ENCODE measurements around the gene MLLT10. TPM values are rescaled to one million over a fixed set of nuclear protein-coding genes. Genes with fewer than 3 reads are reported as not detected.

The MLLT10 gene
- total RNA-seq, 4 donors from 2014 or later, result 42.8 to 283 (median 48.5) TPM

DNA sequence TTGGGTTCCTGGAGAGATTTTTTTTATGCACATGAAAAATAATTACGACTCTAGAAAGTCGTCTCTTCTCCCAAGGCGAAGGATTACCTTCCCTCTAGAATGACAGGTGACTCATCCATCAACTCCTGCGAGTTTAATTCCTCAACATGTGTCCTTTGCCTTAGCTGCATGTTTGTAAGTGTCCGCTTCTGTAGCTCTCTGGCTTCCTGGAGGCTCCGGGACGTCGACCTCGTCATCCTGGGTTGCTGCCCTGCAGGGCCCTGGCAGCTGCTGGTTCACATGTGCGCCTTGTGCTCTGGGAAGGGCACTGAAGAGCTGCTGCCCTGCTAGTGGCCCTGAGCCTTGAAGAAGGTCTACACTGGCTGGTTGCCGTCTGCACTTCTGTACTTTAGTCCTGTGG is 210.2 kb downstream of the MLLT10 start:
- no peak for TF ChIP-seq POLR2A (IDR thresholded peaks at IDR 0.05)
- no peak for TF ChIP-seq CTCF (IDR thresholded peaks at IDR 0.05)
- no peak for DNase-seq (ENCODE audit: low spot score in 2 of 2)

DNA sequence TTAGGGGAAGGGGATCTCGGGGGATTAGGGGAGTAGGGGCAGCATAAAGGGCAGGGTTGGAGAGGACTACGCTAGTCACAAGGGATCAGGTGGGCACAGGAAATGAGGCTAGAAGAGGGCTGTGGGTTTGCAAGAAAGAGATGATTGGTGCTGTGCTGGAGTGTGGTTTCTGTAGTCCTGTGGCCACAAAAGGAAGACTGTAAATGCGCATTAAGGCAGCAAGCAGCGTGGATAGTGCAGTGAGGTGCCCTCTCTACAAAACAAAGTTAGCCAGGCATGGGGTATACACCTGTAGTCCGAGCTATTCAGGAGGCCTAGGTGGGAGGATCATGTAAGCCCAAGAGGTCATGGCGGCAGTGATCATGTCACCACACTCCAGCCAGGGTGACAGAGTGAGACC is 212.1 kb downstream of the MLLT10 start:
- 94 to 95% methylated on average over 6 of the region's 6 CpGs for WGBS, 2 donors
- intact Hi-C loops (cut with DNase I; ENCODE audit: low total_unique reads), result no loop called here
- H3K4me3 ChIP-seq (ENCODE audit: low read depth, poor library complexity, severe bottlenecking), result no peak overlapping the region
- DNase-seq (ENCODE audit: low spot score in 2 of 2), result no peak
- no peak for TF ChIP-seq POLR2A (IDR thresholded peaks at IDR 0.05)
- no peak for TF ChIP-seq CTCF (IDR thresholded peaks at IDR 0.05)

More for the DNA sequence above, 210.2 kb downstream of the MLLT10 start:
- 46 to 52% methylated on average over 11 of the region's 11 CpGs for WGBS, 2 donors
- intact Hi-C loops (cut with DNase I; ENCODE audit: low total_unique reads), result no loop called here
- H3K4me3 ChIP-seq (ENCODE audit: low read depth, poor library complexity, severe bottlenecking), result no peak overlapping the region

DNA sequence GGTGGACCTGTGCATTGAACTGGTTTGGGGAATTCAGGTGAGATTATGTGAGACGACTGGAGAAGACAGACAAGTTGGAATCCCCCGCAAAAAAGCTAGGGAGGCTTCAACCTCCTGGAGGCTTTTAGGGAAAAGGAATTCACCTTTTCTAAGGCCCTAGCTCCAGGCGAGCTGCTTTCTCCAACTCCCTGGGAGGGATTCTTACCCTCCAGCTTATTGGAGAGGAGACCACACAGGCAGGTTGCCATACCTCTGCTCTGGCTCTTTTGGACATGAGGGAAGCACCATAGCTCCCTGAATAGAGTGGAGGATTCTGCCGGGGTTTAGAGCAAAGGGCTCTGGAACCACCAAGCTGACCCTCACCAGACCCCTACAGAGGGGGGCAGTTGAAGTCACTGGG is 213.8 kb downstream of the MLLT10 start:
- TF ChIP-seq CTCF (IDR thresholded peaks at IDR 0.05) (no peak), POLR2A (IDR thresholded peaks at IDR 0.05) (no peak)
- 82 to 84% methylated on average over 4 of the region's 4 CpGs for WGBS, 2 donors
- no peak overlapping the region for H3K4me3 ChIP-seq (ENCODE audit: low read depth, poor library complexity, severe bottlenecking)
- intact Hi-C loops (cut with DNase I; ENCODE audit: low total_unique reads), result no loop called here
- no peak for DNase-seq (ENCODE audit: low spot score in 2 of 2)

- TF ChIP-seq POLR2A (IDR thresholded peaks at IDR 0.05) (no peak), CTCF (IDR thresholded peaks at IDR 0.05) (no peak)
- no peak for DNase-seq (ENCODE audit: low spot score in 2 of 2)
- WGBS, 2 donors, result 73 to 77% methylated on average over 3 of the region's 3 CpGs
- H3K4me3 ChIP-seq (ENCODE audit: low read depth, poor library complexity, severe bottlenecking), result no peak overlapping the region
- intact Hi-C loops (cut with DNase I; ENCODE audit: low total_unique reads), result no loop called here
These were observed 215.8 kb downstream of the MLLT10 start for GRCh38 chr10:21749788-21750187.

- intact Hi-C loops (cut with DNase I; ENCODE audit: low total_unique reads), result no loop called here
- WGBS, 2 donors, result 56 to 68% methylated on average over 12 of the region's 12 CpGs
- no peak overlapping the region for H3K4me3 ChIP-seq (ENCODE audit: low read depth, poor library complexity, severe bottlenecking)
- TF ChIP-seq CTCF (IDR thresholded peaks at IDR 0.05) (no peak), POLR2A (IDR thresholded peaks at IDR 0.05) (no peak)
- no peak for DNase-seq (ENCODE audit: low spot score in 2 of 2)
These were observed 216.4 kb downstream of the MLLT10 start for GRCh38 chr10:21750424-21750823.

Measured in lower leg skin (tissue), 4 donors.